ENCODE measurements around the gene SCART1.
"Not testable (repeated sequence)": the region's sequence is repeated elsewhere in the genome, so short reads cannot be mapped to it uniquely, and the experiment has no call there.

Gene SCART1

DNA sequence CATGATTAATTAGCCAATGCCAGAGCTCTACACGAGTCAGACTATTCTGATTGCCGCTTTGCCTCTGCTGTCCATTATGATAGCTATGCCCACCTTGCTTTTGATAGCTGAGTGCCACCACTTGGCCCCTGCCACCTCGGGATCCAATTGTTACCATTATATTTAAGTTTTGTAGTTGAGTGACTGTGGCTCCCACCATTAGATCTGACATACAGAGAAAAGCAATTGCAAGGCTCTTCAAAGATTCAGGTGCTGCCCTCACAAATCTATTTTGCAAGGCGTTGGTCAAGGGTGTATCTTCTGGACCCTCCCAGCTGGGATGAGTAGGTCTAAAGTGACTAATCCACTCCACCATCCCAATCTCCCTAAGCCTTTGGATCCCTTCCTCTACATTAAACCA, 47.2 kb downstream of the SCART1 start:
- peaks cover 17% of the 10 kb centered on the region for H3K36me3 Mint-ChIP-seq
- not testable (repeated sequence) for H3K4me1 Mint-ChIP-seq, H3K4me3 Mint-ChIP-seq, ATAC-seq, H3K27ac Mint-ChIP-seq
- peaks cover 10% of the 10 kb centered on the region for H3K9me3 Mint-ChIP-seq
- peaks cover 10% of the 10 kb centered on the region for H3K27me3 Mint-ChIP-seq

DNA sequence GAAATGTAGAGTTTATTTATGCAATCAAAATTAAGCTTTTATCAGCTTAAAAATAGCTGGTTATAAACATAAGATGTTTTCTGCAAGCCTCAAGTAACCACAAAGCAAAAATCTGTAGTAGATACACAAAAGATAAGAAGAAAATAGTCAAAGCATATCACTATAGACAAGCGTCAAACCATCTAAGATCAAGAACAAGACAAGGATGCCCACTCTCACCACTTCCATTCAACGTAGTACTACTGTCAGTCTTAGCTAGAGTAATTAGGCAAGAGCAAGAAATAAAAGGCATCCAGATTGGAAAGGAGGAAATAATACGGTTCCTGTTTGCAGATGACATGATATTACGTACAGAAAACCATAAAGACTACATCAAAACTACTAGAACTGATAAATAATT, 56.0 kb downstream of the SCART1 start:
- Mint-ChIP-seq H3K4me1 (no peaks in the 10 kb centered on the region), H3K27me3 (peaks cover 52% of the 10 kb centered on the region), H3K36me3 (peaks cover 10% of the 10 kb centered on the region), H3K27ac (no peak overlapping the region), H3K9me3 (peaks cover 12% of the 10 kb centered on the region), H3K4me3 (no peak overlapping the region)
- no peak for ATAC-seq

DNA sequence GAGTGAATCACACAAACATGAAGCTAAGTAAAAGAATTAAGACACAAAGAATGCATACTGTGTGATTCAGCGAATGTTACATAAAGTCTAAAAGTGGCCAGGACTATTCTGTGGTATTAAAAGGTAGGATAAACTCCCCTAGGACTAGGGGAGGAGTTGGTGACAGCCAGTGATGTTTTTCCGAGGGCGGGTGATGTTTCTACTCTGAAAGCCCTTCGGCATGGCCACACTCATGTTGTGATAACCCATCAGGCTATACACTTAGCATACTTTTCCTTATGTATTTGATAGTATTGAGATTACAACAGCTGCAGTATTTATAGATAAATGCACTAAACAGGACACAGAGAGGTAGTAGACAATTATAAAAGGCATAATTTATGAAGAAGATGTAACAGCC, 57.7 kb downstream of the SCART1 start:
- no peak for ATAC-seq
- peaks cover 10% of the 10 kb centered on the region for H3K36me3 Mint-ChIP-seq
- no peak overlapping the region for H3K27ac Mint-ChIP-seq
- H3K27me3 Mint-ChIP-seq, result peaks cover 52% of the 10 kb centered on the region
- H3K9me3 Mint-ChIP-seq, result peaks cover 12% of the 10 kb centered on the region
- no peak overlapping the region for H3K4me3 Mint-ChIP-seq
- no peaks in the 10 kb centered on the region for H3K4me1 Mint-ChIP-seq

DNA sequence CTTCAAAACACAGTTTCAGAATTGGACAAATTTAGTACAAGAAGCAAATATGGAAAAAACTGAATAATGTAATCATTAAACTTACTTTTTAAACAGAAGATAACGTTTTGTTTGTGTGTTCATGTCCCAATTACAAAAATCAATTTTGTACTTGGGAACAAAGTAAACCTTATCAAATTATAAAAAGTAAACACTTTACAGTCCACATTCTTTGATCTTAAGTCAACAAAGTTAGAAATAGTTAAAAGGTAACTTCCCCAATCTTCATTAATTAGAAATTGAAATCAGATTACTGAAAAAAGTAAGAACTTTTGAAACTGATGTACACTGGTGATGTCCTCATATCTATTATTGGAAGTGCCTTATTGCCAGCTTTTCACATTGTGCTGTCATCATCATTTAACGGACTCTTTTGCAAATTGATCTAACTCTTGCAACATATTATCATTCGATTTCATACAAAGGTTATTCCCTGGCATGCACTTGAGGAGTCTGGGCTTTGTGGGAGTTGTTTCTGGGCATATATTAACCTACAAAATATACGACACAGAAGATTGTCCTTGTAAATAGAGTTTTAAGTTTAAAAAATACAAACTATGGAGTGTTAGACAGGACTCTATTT, 58.3 kb downstream of the SCART1 start:
- Mint-ChIP-seq H3K9me3 (peaks cover 12% of the 10 kb centered on the region), H3K4me1 (no peaks in the 10 kb centered on the region), H3K27me3 (peaks cover 52% of the 10 kb centered on the region), H3K4me3 (no peak overlapping the region), H3K27ac (no peak overlapping the region), H3K36me3 (peaks cover 10% of the 10 kb centered on the region)
- no peak for ATAC-seq

DNA sequence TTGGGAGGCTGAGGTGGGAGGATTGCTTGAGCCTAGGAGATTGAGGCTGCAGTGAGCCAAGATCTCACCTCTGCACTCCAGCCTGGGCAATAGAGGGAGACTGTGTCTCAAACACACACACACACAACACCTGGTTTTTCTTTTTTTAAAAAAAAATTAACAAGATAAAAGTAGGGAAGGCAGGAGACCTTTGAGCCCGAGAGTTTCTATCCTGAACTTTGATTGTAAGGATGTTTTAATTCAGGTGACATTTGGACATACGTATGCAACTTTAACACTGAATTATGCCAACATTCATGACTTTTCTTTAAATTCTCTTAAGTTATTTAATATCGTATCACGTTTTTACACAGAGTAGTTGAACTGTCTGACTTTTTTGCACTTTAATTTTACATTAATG, 61.7 kb downstream of the SCART1 start:
- no peak for ATAC-seq
- no peaks in the 10 kb centered on the region for H3K36me3 Mint-ChIP-seq
- peaks cover 8% of the 10 kb centered on the region for H3K4me1 Mint-ChIP-seq
- no peak overlapping the region for H3K27ac Mint-ChIP-seq
- H3K4me3 Mint-ChIP-seq, result no peak overlapping the region
- peaks cover 29% of the 10 kb centered on the region for H3K27me3 Mint-ChIP-seq
- peaks cover 3% of the 10 kb centered on the region for H3K9me3 Mint-ChIP-seq

DNA sequence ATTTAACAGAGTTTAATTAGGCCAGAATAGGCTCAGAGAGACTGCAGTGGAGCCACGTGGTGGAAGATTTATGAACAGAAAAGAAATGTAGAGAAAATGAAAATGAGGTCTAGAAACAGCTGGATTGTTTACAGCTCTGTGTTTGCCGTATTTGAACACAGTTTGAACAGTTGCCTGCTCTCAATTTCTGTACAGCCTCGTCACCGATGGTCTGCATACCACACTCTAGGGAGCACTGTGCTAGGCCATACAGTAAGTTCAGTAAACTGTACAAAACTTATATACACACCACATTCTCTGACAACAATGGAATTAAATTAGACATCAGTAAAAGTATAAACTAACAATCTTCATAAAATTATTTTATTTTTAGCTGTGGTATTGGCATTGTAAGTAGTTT, 62.3 kb downstream of the SCART1 start:
- no peaks in the 10 kb centered on the region for H3K36me3 Mint-ChIP-seq
- no peak for ATAC-seq

DNA sequence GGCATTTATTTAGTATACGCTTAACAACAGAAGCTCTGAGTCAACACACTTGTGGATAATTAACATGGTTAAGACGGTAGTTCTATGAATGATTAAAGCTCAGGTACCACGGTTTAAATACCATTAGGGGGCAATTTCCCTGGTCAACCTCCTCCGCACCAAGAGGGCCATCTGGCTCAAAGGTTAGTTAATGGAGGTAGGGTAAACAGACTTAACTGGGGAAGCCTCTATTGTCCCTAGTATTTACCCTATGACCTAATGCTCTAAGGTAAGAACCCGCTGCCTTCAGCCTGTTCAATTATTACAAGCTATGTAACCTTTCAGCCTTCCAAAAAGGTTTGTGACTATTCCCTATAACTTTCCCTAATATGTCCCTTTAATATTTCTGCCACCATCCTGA, 64.8 kb downstream of the SCART1 start:
- not testable (repeated sequence) for H3K36me3 Mint-ChIP-seq, H3K4me3 Mint-ChIP-seq, H3K27me3 Mint-ChIP-seq, ATAC-seq, H3K27ac Mint-ChIP-seq, H3K9me3 Mint-ChIP-seq
- H3K4me1 Mint-ChIP-seq, result peaks cover 13% of the 10 kb centered on the region

More for the DNA sequence above, 62.3 kb downstream of the SCART1 start:
- H3K4me1 Mint-ChIP-seq, result peaks cover 13% of the 10 kb centered on the region
- no peak overlapping the region for H3K4me3 Mint-ChIP-seq
- no peak overlapping the region for H3K27ac Mint-ChIP-seq
- peaks cover 3% of the 10 kb centered on the region for H3K9me3 Mint-ChIP-seq
- peaks cover 24% of the 10 kb centered on the region for H3K27me3 Mint-ChIP-seq

Data from stimulated activated memory B cell treated with anti-CD40 and anti-IgM and Interleukin-4, amounts not matched to agents 10 μg/mL and 1 μg/mL and 100 μg/mL, for 72 hours (primary cell).